Colonic mucosa (tissue), 4 donors: Measurements from ENCODE around the gene TDRD12. TPM values are rescaled to one million over a fixed set of nuclear protein-coding genes. Genes with fewer than 3 reads are reported as not detected.

Source experiments
- DNase-seq: peaks from one replicate; pipeline ENCODE4 v3.0.0-alpha.2; 2020
- H3K27ac ChIP-seq: fragments of 200-600 bp; one replicate; pipeline ENCODE4 v1.8.0; 2021
- H3K27me3 ChIP-seq: fragments of 200-600 bp; one replicate; pipeline ENCODE4 v1.8.0; 2021
- H3K36me3 ChIP-seq: fragments of 200-600 bp; one replicate; pipeline ENCODE4 v1.8.0; 2021
- H3K4me1 ChIP-seq: fragments of 200-600 bp; one replicate; pipeline ENCODE4 v1.8.0; 2021; ENCODE audit warnings: mild to moderate bottlenecking
- H3K4me3 ChIP-seq: fragments of 200-600 bp; one replicate; pipeline ENCODE4 v1.8.0; 2021
- H3K9ac ChIP-seq, 2 donors: one replicate each; pipeline ENCODE4 v1.7.0; 2013; ENCODE audit warnings: control low read depth in 2 of 2, low read depth in 2 of 2, low read length in 2 of 2
- H3K9me3 ChIP-seq: fragments of 200-600 bp; one replicate; pipeline ENCODE4 v1.8.0; 2021
- intact Hi-C: fragments of 100-400 bp; cut with DNase I; formaldehyde crosslinking; loops from one replicate; pipeline ENCODE4 v1.14.1; 2022
- total RNA-seq, 2 donors: library from RNA; stranded (reverse); fragmentation: NEBNext Ultra II Directional in 1 of 2; extraction: Animal tissue kit (Norgen Biotek cat#: 25700) in 1 of 2; gene quantifications; one replicate each; pipeline ENCODE4 v1.2.1, GENCODE V29; 2021
- TF ChIP-seq, protein P1 (sequence below): fragments of 200-600 bp; IDR thresholded peaks from one replicate; pipeline ENCODE4 v1.8.0; 2022; ENCODE audit warnings: antibody characterized with exemption, mild to moderate bottlenecking
- donor health status: healthy.
- donor health status: DM: no; HTN: no; CAD: no.
- donor health status: DM: no; HTN: no; CAD: no.

Gene TDRD12
- total RNA-seq, 2 donors from 2014 or later = 0.37 TPM; not detected in 1

DNA sequence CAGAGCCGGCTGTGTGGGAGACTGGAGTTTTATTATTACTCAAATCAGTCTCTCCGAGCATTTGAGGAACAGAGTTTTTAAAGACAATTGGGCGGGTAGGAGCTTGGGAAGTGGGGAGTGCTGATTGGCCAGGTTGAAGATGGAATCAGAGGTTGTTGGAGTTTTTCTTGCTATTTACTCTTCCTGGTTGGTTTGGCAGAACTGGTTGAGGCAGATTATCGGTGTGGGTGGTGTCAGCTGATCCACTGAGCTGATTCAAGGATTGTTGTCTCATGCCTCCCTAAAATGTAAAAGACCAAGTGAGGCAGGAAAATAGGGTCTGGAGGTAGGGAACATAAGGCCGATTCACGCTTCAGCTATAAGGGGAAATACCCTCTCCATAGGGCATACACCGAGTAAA is 1.3 kb upstream of the TDRD12 start:
- no peaks in the 10 kb centered on the region for H3K4me1 ChIP-seq
- no peak overlapping the region for H3K27ac ChIP-seq
- no peaks in the 10 kb centered on the region for H3K27me3 ChIP-seq
- no peak for DNase-seq
- H3K4me3 ChIP-seq = no peak overlapping the region
- no peaks in the 10 kb centered on the region for H3K9me3 ChIP-seq
- no peaks in the 10 kb centered on the region for H3K36me3 ChIP-seq
- no peak overlapping the region for H3K9ac ChIP-seq
- TF ChIP-seq, protein P1, sequence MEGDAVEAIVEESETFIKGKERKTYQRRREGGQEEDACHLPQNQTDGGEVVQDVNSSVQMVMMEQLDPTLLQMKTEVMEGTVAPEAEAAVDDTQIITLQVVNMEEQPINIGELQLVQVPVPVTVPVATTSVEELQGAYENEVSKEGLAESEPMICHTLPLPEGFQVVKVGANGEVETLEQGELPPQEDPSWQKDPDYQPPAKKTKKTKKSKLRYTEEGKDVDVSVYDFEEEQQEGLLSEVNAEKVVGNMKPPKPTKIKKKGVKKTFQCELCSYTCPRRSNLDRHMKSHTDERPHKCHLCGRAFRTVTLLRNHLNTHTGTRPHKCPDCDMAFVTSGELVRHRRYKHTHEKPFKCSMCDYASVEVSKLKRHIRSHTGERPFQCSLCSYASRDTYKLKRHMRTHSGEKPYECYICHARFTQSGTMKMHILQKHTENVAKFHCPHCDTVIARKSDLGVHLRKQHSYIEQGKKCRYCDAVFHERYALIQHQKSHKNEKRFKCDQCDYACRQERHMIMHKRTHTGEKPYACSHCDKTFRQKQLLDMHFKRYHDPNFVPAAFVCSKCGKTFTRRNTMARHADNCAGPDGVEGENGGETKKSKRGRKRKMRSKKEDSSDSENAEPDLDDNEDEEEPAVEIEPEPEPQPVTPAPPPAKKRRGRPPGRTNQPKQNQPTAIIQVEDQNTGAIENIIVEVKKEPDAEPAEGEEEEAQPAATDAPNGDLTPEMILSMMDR = no peak
- intact Hi-C loops = no loop called here

DNA sequence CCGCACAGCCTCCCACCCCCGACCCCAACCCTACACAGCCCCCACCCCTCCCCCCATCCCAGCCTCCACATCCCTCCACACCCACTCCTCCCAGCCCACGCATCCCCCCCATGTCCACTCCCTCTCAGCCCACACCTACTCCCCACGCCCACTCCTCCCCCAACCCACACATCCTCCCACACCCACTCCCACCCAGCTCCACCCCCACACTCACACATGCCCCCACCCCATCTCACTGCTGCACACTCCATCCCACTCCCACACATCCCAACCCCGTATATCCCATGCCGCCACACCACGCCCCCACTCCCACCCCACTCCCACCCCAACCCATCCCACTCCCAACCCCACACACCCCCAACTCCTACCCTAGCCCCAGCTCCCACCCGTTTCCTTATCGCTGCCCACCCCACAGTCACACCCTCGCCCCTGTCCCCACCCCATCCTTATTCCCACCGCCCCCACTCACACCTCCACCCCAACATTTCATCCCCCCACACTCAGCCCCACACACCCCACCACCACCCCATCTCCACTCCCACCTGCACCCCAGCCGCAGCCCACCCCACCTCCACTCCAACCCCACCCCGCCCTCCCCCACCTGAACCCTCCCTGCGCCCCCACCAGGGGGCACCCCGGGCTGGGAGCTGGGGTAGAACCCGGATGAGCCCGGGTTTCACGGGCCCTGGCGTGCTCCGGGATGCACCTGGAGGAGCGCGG is 809 bp downstream of the TDRD12 start:
- Histone ChIP-seq H3K27me3 (no peaks in the 10 kb centered on the region), H3K36me3 (no peaks in the 10 kb centered on the region), H3K9me3 (no peaks in the 10 kb centered on the region), H3K9ac (no peak overlapping the region), H3K27ac (no peak overlapping the region), H3K4me1 (no peaks in the 10 kb centered on the region), H3K4me3 (no peak overlapping the region)
- intact Hi-C loops = no loop called here
- TF ChIP-seq, protein P1 = no peak
- no peak for DNase-seq

DNA sequence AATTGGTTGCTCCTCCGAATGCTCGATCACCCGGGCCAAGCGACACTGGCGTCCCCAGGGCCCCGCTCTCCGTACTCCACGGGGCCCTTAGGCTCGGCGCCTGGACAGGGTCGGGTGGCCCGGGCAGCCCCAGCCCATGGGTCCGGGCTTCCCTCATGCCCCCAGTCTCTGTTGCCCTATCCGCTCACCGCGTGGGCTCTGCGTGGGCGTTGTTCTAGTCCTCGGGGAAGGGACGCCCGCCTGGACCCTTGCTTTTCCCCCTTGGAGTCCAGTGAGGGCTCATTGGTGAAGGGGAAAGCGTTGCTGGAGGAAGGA is 1.3 kb downstream of the TDRD12 start:
- no peaks in the 10 kb centered on the region for H3K27me3 ChIP-seq
- DNase-seq = no peak
- H3K4me3 ChIP-seq = no peak overlapping the region
- TF ChIP-seq, protein P1 = no peak
- no peaks in the 10 kb centered on the region for H3K4me1 ChIP-seq
- H3K27ac ChIP-seq = no peak overlapping the region
- no peaks in the 10 kb centered on the region for H3K36me3 ChIP-seq
- H3K9ac ChIP-seq = no peak overlapping the region
- H3K9me3 ChIP-seq = no peaks in the 10 kb centered on the region
- intact Hi-C loops = no loop called here

DNA sequence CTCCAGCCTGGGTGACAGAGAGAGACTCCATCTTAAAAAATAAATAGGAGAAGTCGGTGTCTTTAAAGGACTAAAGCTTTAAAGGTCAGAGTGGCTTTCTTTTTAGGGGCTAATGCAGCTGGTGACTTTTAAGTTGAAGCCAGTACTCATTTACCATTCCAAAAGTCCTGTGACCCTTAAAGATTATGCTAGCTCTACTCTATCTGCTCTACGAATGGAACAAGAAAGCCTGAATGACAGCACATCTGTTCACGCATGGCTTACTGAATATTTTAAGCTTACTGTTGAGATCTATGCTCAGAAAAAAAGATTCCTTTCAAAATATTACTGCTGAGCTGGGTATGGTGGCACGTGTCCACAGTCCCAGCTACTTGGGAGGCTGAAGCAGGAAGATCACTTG is 16.4 kb downstream of the TDRD12 start:
- Histone ChIP-seq H3K27me3 (no peaks in the 10 kb centered on the region), H3K9me3 (no peaks in the 10 kb centered on the region), H3K27ac (no peak overlapping the region), H3K9ac (no peak overlapping the region), H3K4me3 (no peak overlapping the region), H3K36me3 (no peaks in the 10 kb centered on the region), H3K4me1 (no peaks in the 10 kb centered on the region)
- intact Hi-C loops = no loop called here
- TF ChIP-seq, protein P1 = no peak
- DNase-seq = no peak

DNA sequence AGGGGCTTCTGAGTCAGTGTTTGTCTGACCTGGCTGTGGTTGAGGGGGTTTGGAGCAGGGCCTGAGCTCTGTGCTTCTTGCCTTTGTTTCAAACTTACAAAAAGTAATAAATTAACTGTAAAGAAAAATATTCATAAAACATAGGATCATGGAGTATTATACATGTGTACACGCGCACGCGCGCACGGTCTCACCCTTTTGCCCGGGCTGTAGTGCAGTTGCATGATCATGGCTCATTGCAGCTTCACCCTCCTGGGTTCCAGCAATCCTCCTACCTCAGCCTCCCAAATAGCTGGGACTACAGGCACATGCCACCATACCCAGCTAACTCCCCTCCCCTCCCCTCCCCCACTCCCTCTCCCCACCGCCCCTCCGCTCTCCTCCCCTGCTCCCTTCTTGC is 23.5 kb downstream of the TDRD12 start:
- Histone ChIP-seq H3K27me3 (no peaks in the 10 kb centered on the region), H3K4me1 (no peaks in the 10 kb centered on the region), H3K4me3 (no peak overlapping the region), H3K36me3 (no peaks in the 10 kb centered on the region), H3K27ac (no peak overlapping the region), H3K9ac (no peak overlapping the region), H3K9me3 (no peaks in the 10 kb centered on the region)
- TF ChIP-seq, protein P1 = no peak
- no peak for DNase-seq
- intact Hi-C loops = no loop called here
